T-cell (primary cell): ENCODE measurements around the gene MAN1C1. TPM values are rescaled to one million over a fixed set of nuclear protein-coding genes. Genes with fewer than 3 reads are reported as not detected.

ENCODE experiments used
- ATAC-seq, 4 experiments: fragments of 200-7000 bp in 3 of 4; fragments of 150-1000 bp in 1 of 4; cut with Tn5 transposase; replicated peaks in 1 of 4; 1 replicate in 3 of 4; 2 replicates in 1 of 4; pipeline ENCODE4 v1.10.0; 2021; ENCODE audit warnings: moderate library complexity in 3 of 4, mild to moderate bottlenecking in 2 of 4, moderate number of reproducible peaks in 1 of 4
- CTCF ChIA-PET, 2 donors: fragments of 300-600 bp; sonication (Branson Sonifier 250); formaldehyde crosslinking; loops; one replicate each; lab custom pipeline; 2022; ENCODE audit warnings: antibody characterized with exemption in 2 of 2; lab: Charles Lee
- POLR2A ChIA-PET, 2 donors: fragments of 300-600 bp; sonication (Branson Sonifier 250); formaldehyde crosslinking; loops; one replicate each; lab custom pipeline; 2022; ENCODE audit warnings: antibody characterized with exemption in 2 of 2; lab: Charles Lee
- DNase-seq, 35 experiments: peaks; one replicate each; pipeline versions ENCODE4 v3.0.0 to v3.0.0-alpha.2; 2013 to 2023
- H3K27ac ChIP-seq: one replicate; pipeline ENCODE4 v1.5.1; 2013; ENCODE audit warnings: low read length
- H3K27me3 ChIP-seq, 2 experiments: replicated peaks in 1 of 2; 1 replicate in 1 of 2; 2 replicates in 1 of 2; pipeline versions ENCODE4 v1.6.1 to v1.7.0; 2013; ENCODE audit warnings: low read length in 1 of 2, mixed read lengths in 1 of 2; ENCODE audit not compliant: control insufficient read depth in 2 of 2, insufficient read depth in 2 of 2; ENCODE audit errors: extremely low read depth in 1 of 2
- H3K36me3 ChIP-seq, 2 donors: 1 replicate in 1 of 2; 2 replicates in 1 of 2; pipeline versions ENCODE4 v1.6.1 to v1.7.0; 2013; ENCODE audit warnings: low read length in 1 of 2; ENCODE audit not compliant: control insufficient read depth in 2 of 2, insufficient read depth in 1 of 2; ENCODE audit errors: extremely low read depth in 1 of 2
- H3K4me1 ChIP-seq, 2 experiments: 1 replicate in 1 of 2; 2 replicates in 1 of 2; pipeline versions ENCODE4 v1.6.1 to v1.7.0; 2013; ENCODE audit warnings: low read length in 2 of 2, mixed read lengths in 1 of 2; ENCODE audit not compliant: insufficient read depth in 2 of 2, control insufficient read depth in 1 of 2; ENCODE audit errors: extremely low read depth in 1 of 2
- H3K4me3 ChIP-seq, 2 donors: 1 replicate in 1 of 2; 2 replicates in 1 of 2; pipeline versions ENCODE4 v1.5.1 to v1.7.0; 2013; ENCODE audit warnings: mild to moderate bottlenecking in 2 of 2, low read length in 1 of 2, moderate library complexity in 1 of 2; ENCODE audit not compliant: control insufficient read depth in 1 of 2; ENCODE audit errors: extremely low read depth in 1 of 2
- H3K9me3 ChIP-seq: 2 replicates; pipeline ENCODE4 v1.7.0; 2013
- H3K27ac Mint-ChIP-seq, 2 donors: one replicate each; pipeline ENCODE4 v1.8.0; 2020 to 2021; ENCODE audit warnings: mild to moderate bottlenecking in 2 of 2, mixed read lengths in 2 of 2
- H3K27me3 Mint-ChIP-seq, 2 donors: one replicate each; pipeline ENCODE4 v1.8.0; 2021 to 2022; ENCODE audit warnings: mixed read lengths in 2 of 2
- H3K36me3 Mint-ChIP-seq: one replicate; pipeline ENCODE4 v1.8.0; 2021; ENCODE audit warnings: mixed read lengths
- H3K4me1 Mint-ChIP-seq, 3 donors: one replicate each; pipeline ENCODE4 v1.8.0; 2020 to 2022; ENCODE audit warnings: mixed read lengths in 3 of 3, mild to moderate bottlenecking in 1 of 3
- H3K4me3 Mint-ChIP-seq, 3 donors: one replicate each; pipeline ENCODE4 v1.8.0; 2020 to 2022; ENCODE audit warnings: mild to moderate bottlenecking in 3 of 3, mixed read lengths in 3 of 3, moderate library complexity in 3 of 3
- H3K9me3 Mint-ChIP-seq, 3 donors: one replicate each; pipeline ENCODE4 v1.8.0; 2020 to 2022; ENCODE audit warnings: mixed read lengths in 3 of 3
- WGBS: methylation state at CpG from one replicate; pipeline ENCODE4 v1.1.5; 2013; ENCODE audit warnings: missing lambda C conversion rate; ENCODE audit not compliant: insufficient coverage; 5-methylcytosine and 5-hydroxymethylcytosine counted together
- total RNA-seq, 35 experiments: library from RNA in 6 of 35; stranded (reverse) in 6 of 35; fragments of 120-200 nt in 1 of 35; gene quantifications; one replicate each; pipeline versions ENCODE4 v1.2.1 to v1.2.4 and lab custom pipeline; 2013 to 2026

The MAN1C1 gene
- total RNA-seq, 5 donors from 2014 or later (not counting 1 experiment from before 2014, with no cell fraction given) = 57.5 to 90.5 (median 65.5) TPM

- ATAC-seq (peak; percentile 48 to 60 (median 56)), DNase-seq (peak in 6 of 35 experiments; percentile 20 to 64 (median 34))
- peak overlapping the region; percentile 60 to 77 (median 64) for H3K4me3 Mint-ChIP-seq
- peak overlapping the region; percentile 91 to 92 for H3K27ac Mint-ChIP-seq
- ChIA-PET CTCF (interaction anchor here (0.8 to 1.4 kb wide), 11 partner anchors 8 to 133 kb away, joined by 3 to 11 read pairs (median 3); partner anchors contain the start of gene MAN1C1 (in 1 of the 2)), POLR2A (interaction anchor here (0.5 to 1.3 kb wide), 10 partner anchors 10 to 1817 kb away, joined by 3 to 7 read pairs (median 4); partner anchors contain the start of genes HMGCL (in 1 of the 2) and RSRP1 (in 1 of the 2))
- H3K4me1 ChIP-seq = peaks cover 55 to 57% of the 10 kb centered on the region in 2 experiments
- peaks cover 85 to 87% (median 86%) of the 10 kb centered on the region in 3 donors for H3K4me1 Mint-ChIP-seq
- peaks cover 37% of the 10 kb centered on the region for H3K36me3 Mint-ChIP-seq
- H3K27me3 ChIP-seq = peaks cover 0 to 4% of the 10 kb centered on the region in 2 experiments
- H3K9me3 ChIP-seq = no peaks in the 10 kb centered on the region
- peak overlapping the region; percentile 25 to 64 for H3K4me3 ChIP-seq
- WGBS = 42% methylated on average over 7 of the region's 8 CpGs
- no peaks in the 10 kb centered on the region for H3K27me3 Mint-ChIP-seq
- peaks cover 0 to 18% of the 10 kb centered on the region in 2 donors for H3K36me3 ChIP-seq
- peaks cover 0 to 20% (median 4%) of the 10 kb centered on the region in 3 donors for H3K9me3 Mint-ChIP-seq
- H3K27ac ChIP-seq = peak overlapping the region; percentile 75
These were observed 25.5 kb downstream of the MAN1C1 start for GRCh38 chr1:25641931-25642573.

- peak in 34 of 35 experiments; percentile 51 to 86 (median 75) for DNase-seq
- Mint-ChIP-seq H3K27ac (peak overlapping the region; percentile 91 to 92), H3K4me1 (peaks cover 87 to 89% (median 88%) of the 10 kb centered on the region in 3 donors), H3K4me3 (peak overlapping the region; percentile 60 to 77 (median 64)), H3K36me3 (peaks cover 37% of the 10 kb centered on the region), H3K27me3 (no peaks in the 10 kb centered on the region), H3K9me3 (peaks cover 0 to 17% (median 4%) of the 10 kb centered on the region in 3 donors)
- peaks cover 61 to 63% of the 10 kb centered on the region in 2 experiments for H3K4me1 ChIP-seq
- WGBS = 0% methylated on average over 6 of the region's 8 CpGs
- peaks cover 0 to 4% of the 10 kb centered on the region in 2 experiments for H3K27me3 ChIP-seq
- H3K27ac ChIP-seq = peak overlapping the region; percentile 75
- H3K36me3 ChIP-seq = peaks cover 0 to 18% of the 10 kb centered on the region in 2 donors
- no peaks in the 10 kb centered on the region for H3K9me3 ChIP-seq
- ChIA-PET POLR2A (interaction anchor here (0.5 to 1.3 kb wide), 8 partner anchors 11 to 1817 kb away, joined by 3 to 7 read pairs (median 3); partner anchors contain the start of genes HMGCL (in 1 of the 2) and RSRP1 (in 1 of the 2)), CTCF (interaction anchor here (0.6 to 1.4 kb wide), 13 partner anchors 9 to 355 kb away, joined by 3 to 11 read pairs (median 3); partner anchors contain the start of genes MAN1C1 (in 1 of the 2) and PAFAH2 (in 1 of the 2))
- ATAC-seq = peak; percentile 91 to 96 (median 94)
- peak overlapping the region; percentile 25 to 64 for H3K4me3 ChIP-seq
These were observed 26.1 kb downstream of the MAN1C1 start for GRCh38 chr1:25642574-25643108.

GRCh38 chr1:25643929-25644328 is 27.3 kb downstream of the MAN1C1 start:
- H3K4me1 ChIP-seq = peaks cover 72 to 75% of the 10 kb centered on the region in 2 experiments
- no peaks in the 10 kb centered on the region for H3K27me3 Mint-ChIP-seq
- POLR2A ChIA-PET = no interaction called here

GRCh38 chr1:25644962-25645361 is 28.4 kb downstream of the MAN1C1 start:
- Mint-ChIP-seq H3K9me3 (no peaks in the 10 kb centered on the region), H3K4me1 (peaks cover 79 to 87% (median 86%) of the 10 kb centered on the region in 3 donors), H3K27me3 (no peaks in the 10 kb centered on the region), H3K4me3 (peak overlapping the region in 1 of 3 donors; percentile 60), H3K36me3 (peaks cover 19% of the 10 kb centered on the region), H3K27ac (peak overlapping the region; percentile 19 to 48)
- DNase-seq (no peak), ATAC-seq (no peak)
- Histone ChIP-seq H3K4me1 (peaks cover 72 to 84% of the 10 kb centered on the region in 2 experiments), H3K9me3 (no peaks in the 10 kb centered on the region), H3K27ac (no peak overlapping the region), H3K4me3 (no peak overlapping the region), H3K27me3 (peaks cover 0 to 4% of the 10 kb centered on the region in 2 experiments), H3K36me3 (peaks cover 0 to 20% of the 10 kb centered on the region in 2 donors)
- CTCF ChIA-PET = no interaction called here
- 94% methylated on average over 4 of the region's 4 CpGs for WGBS
- POLR2A ChIA-PET = no interaction called here

More at GRCh38 chr1:25643929-25644328, 27.3 kb downstream of the MAN1C1 start:
- Histone ChIP-seq H3K36me3 (peaks cover 0 to 18% of the 10 kb centered on the region in 2 donors), H3K27ac (no peak overlapping the region), H3K4me3 (no peak overlapping the region), H3K27me3 (peaks cover 0 to 4% of the 10 kb centered on the region in 2 experiments), H3K9me3 (no peaks in the 10 kb centered on the region)
- DNase-seq (no peak), ATAC-seq (no peak)
- WGBS = 99% methylated on average over 7 of the region's 7 CpGs
- peaks cover 25% of the 10 kb centered on the region for H3K36me3 Mint-ChIP-seq
- H3K4me1 Mint-ChIP-seq = peaks cover 87 to 90% (median 89%) of the 10 kb centered on the region in 3 donors
- peak overlapping the region; percentile 72 to 79 for H3K27ac Mint-ChIP-seq
- peak overlapping the region in 2 of 3 donors; percentile 14 to 60 for H3K4me3 Mint-ChIP-seq
- peaks cover 0 to 6% (median 1%) of the 10 kb centered on the region in 3 donors for H3K9me3 Mint-ChIP-seq
- CTCF ChIA-PET = no interaction called here

DNA sequence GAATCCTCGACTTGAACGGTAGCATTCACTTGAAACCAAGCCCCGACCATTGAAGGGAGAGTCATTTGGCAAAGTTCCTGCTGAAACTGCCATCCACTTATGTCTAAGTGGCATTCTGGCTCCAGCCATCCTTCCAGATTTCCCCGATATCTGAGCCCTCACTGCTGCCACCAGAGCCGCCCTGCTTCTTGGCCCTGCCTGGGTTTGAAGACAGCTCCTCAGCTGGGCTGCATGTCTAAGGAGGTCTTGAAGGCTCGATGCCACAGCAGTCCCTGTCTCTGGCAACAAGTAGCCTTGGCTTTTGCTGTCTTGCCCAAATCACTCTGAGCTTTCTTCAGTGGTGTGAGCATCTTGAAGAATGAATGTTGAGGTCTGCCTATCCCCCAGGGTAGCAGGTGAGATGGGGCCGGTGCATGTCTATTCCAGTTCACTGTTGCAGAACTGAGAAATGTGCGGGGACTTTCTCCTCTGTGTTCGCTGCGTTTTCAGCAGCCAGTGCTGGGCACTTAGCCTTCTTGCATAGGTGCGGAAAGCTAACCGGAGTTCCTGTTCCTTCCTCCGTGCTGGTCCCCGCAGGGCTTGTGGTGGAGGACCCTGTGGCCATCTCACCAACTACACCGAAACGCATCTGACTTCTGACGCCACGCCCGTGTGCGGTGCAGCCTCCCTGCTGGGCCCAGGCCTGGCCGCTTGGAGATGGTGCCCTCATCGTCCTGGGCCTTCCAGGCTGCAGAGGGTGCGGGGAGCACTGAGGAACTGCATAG is 29.2 kb downstream of the MAN1C1 start:
- ATAC-seq = no peak
- no peak overlapping the region for H3K27ac ChIP-seq
- H3K4me1 ChIP-seq = peaks cover 64 to 87% of the 10 kb centered on the region in 2 experiments
- no peak for DNase-seq
- Mint-ChIP-seq H3K9me3 (no peaks in the 10 kb centered on the region), H3K27me3 (no peaks in the 10 kb centered on the region), H3K4me3 (peak overlapping the region in 1 of 3 donors; percentile 60), H3K4me1 (peaks cover 78 to 87% (median 86%) of the 10 kb centered on the region in 3 donors), H3K36me3 (peaks cover 19% of the 10 kb centered on the region), H3K27ac (peak overlapping the region in 1 of 2 donors; percentile 44)
- peaks cover 0 to 22% of the 10 kb centered on the region in 2 donors for H3K36me3 ChIP-seq
- H3K27me3 ChIP-seq = peaks cover 0 to 4% of the 10 kb centered on the region in 2 experiments
- no peaks in the 10 kb centered on the region for H3K9me3 ChIP-seq
- WGBS = 95% methylated on average over 17 of the region's 23 CpGs
- POLR2A ChIA-PET = no interaction called here
- H3K4me3 ChIP-seq = no peak overlapping the region
- CTCF ChIA-PET = no interaction called here
